ENCODE measurements around the gene AMPD2.

Gene AMPD2

GRCh38 chr1:109626682-109627408, 7.2 kb downstream of the AMPD2 start:
- Histone ChIP-seq H3K4me1 (peaks cover 45% of the 10 kb centered on the region), H3K36me3 (peaks cover 67% of the 10 kb centered on the region), H3K4me3 (ENCODE audit: low read depth, low read length) (no peak overlapping the region), H3K27me3 (no peaks in the 10 kb centered on the region), H3K9me3 (no peaks in the 10 kb centered on the region)
- TF ChIP-seq CTCF (IDR thresholded peaks at IDR 0.05; ENCODE audit: low read depth, low read length): no peak
- no peak for DNase-seq

GRCh38 chr1:109627692-109628399, 8.2 kb downstream of the AMPD2 start:
- H3K27me3 ChIP-seq: no peaks in the 10 kb centered on the region
- H3K4me1 ChIP-seq: peaks cover 49% of the 10 kb centered on the region
- no peak for DNase-seq
- no peaks in the 10 kb centered on the region for H3K9me3 ChIP-seq
- peaks cover 70% of the 10 kb centered on the region for H3K36me3 ChIP-seq
- TF ChIP-seq CTCF (IDR thresholded peaks at IDR 0.05; ENCODE audit: low read depth, low read length): no peak
- no peak overlapping the region for H3K4me3 ChIP-seq (ENCODE audit: low read depth, low read length)

- no peak for DNase-seq
- Histone ChIP-seq H3K4me1 (peaks cover 47% of the 10 kb centered on the region), H3K4me3 (ENCODE audit: low read depth, low read length) (no peak overlapping the region), H3K9me3 (no peaks in the 10 kb centered on the region), H3K27me3 (no peaks in the 10 kb centered on the region), H3K36me3 (peaks cover 70% of the 10 kb centered on the region)
- no peak for TF ChIP-seq CTCF (IDR thresholded peaks at IDR 0.05; ENCODE audit: low read depth, low read length)
Measured at GRCh38 chr1:109628540-109629321, 9.1 kb downstream of the AMPD2 start.

GRCh38 chr1:109629372-109630030, 9.9 kb downstream of the AMPD2 start:
- no peak for DNase-seq

More at GRCh38 chr1:109629372-109630030, 9.9 kb downstream of the AMPD2 start:
- no peaks in the 10 kb centered on the region for H3K27me3 ChIP-seq
- H3K4me1 ChIP-seq: peaks cover 39% of the 10 kb centered on the region
- no peaks in the 10 kb centered on the region for H3K9me3 ChIP-seq
- H3K4me3 ChIP-seq (ENCODE audit: low read depth, low read length): no peak overlapping the region
- H3K36me3 ChIP-seq: peaks cover 70% of the 10 kb centered on the region
- no peak for TF ChIP-seq CTCF (IDR thresholded peaks at IDR 0.05; ENCODE audit: low read depth, low read length)

All from BE2C (cell line).